H1 (cell line): Measurements from ENCODE around the gene IZUMO2. TPM values are rescaled to one million over a fixed set of nuclear protein-coding genes. Genes with fewer than 3 reads are reported as not detected.

Experiments
- CTCF ChIA-PET: fragments of 300-600 bp; sonication (Branson Sonifier 250); formaldehyde crosslinking; loops from one replicate; lab custom pipeline; 2021; ENCODE audit not compliant: partially characterized antibody; lab: Charles Lee
- POLR2A ChIA-PET: fragments of 300-600 bp; sonication (Branson Sonifier 250); formaldehyde crosslinking; loops from one replicate; lab custom pipeline; 2021; ENCODE audit warnings: inconsistent platforms; ENCODE audit not compliant: partially characterized antibody; lab: Charles Lee
- DNase-seq, 2 experiments: peaks; one replicate each; pipeline versions ENCODE4 v3.0.0 to v3.0.0-alpha.2; 2010 to 2022; ENCODE audit warnings: low spot score in 2 of 2, low read depth in 1 of 2, mixed read lengths in 1 of 2
- FAIRE-seq: peaks from 2 replicates; lab custom pipeline; 2011; peaks lifted over from hg19 to GRCh38; lab: Jason Lieb, UNC
- H2AFZ ChIP-seq: 2 replicates; pipeline ENCODE4 v1.8.1; 2012; ENCODE audit warnings: low read length, inconsistent platforms
- H2AK5ac ChIP-seq: 2 replicates; pipeline ENCODE4 v1.6.1; 2013; ENCODE audit warnings: low read depth, low read length
- H2BK120ac ChIP-seq: replicated peaks from 2 replicates; pipeline ENCODE3; 2013; ENCODE audit warnings: low read depth, low read length, inconsistent platforms
- H2BK12ac ChIP-seq: 2 replicates; pipeline ENCODE4 v1.6.1; 2013; ENCODE audit warnings: low read depth, low read length
- H2BK15ac ChIP-seq: 2 replicates; pipeline ENCODE4 v1.6.1; 2013; ENCODE audit warnings: low read length
- H2BK20ac ChIP-seq: 2 replicates; pipeline ENCODE4 v1.6.1; 2013; ENCODE audit warnings: low read length
- H2BK5ac ChIP-seq: 2 replicates; pipeline ENCODE4 v1.6.1; 2013; ENCODE audit warnings: low read depth, low read length
- H3K14ac ChIP-seq: 2 replicates; pipeline ENCODE4 v1.6.1; 2013; ENCODE audit warnings: inconsistent platforms; ENCODE audit not compliant: insufficient read length
- H3K18ac ChIP-seq: 2 replicates; pipeline ENCODE4 v1.6.1; 2013; ENCODE audit warnings: low read length; ENCODE audit errors: extremely low read depth
- H3K23ac ChIP-seq: 2 replicates; pipeline ENCODE4 v1.6.1; 2013; ENCODE audit warnings: inconsistent platforms; ENCODE audit not compliant: insufficient read length
- H3K23me2 ChIP-seq: 2 replicates; pipeline ENCODE4 v1.6.1; 2013; ENCODE audit warnings: low read depth, low read length
- H3K27ac ChIP-seq: 2 replicates; pipeline ENCODE4 v1.6.1; 2011; ENCODE audit warnings: low read depth, low read length, inconsistent platforms
- H3K27me3 ChIP-seq, 4 experiments: replicated peaks in 1 of 4; 1 replicate in 1 of 4; 2 replicates in 3 of 4; pipeline versions ENCODE4 v1.6.1 to v1.8.1; 2011 to 2013; ENCODE audit warnings: low read length in 3 of 4, mild to moderate bottlenecking in 3 of 4, inconsistent platforms in 2 of 4, mixed read lengths in 2 of 4, moderate library complexity in 1 of 4; ENCODE audit not compliant: control insufficient read depth in 3 of 4, insufficient read depth in 3 of 4; ENCODE audit errors: extremely low read depth in 1 of 4
- H3K36me3 ChIP-seq, 4 experiments: 2 replicates each; pipeline versions ENCODE4 v1.6.1 to v1.8.1; 2011 to 2013; ENCODE audit warnings: mild to moderate bottlenecking in 4 of 4, low read length in 3 of 4, moderate library complexity in 2 of 4, control low read depth in 1 of 4, inconsistent platforms in 1 of 4; ENCODE audit not compliant: insufficient read depth in 4 of 4, control insufficient read depth in 2 of 4
- H3K4ac ChIP-seq: replicated peaks from 2 replicates; pipeline ENCODE3; 2013; ENCODE audit warnings: low read length, low read depth, mixed read lengths, inconsistent platforms; ENCODE audit not compliant: insufficient read length
- H3K4me1 ChIP-seq, 4 experiments: replicated peaks in 1 of 4; 1 replicate in 1 of 4; 2 replicates in 3 of 4; pipeline versions ENCODE4 v1.6.1 to v1.8.1; 2011 to 2013; ENCODE audit warnings: low read length in 3 of 4, inconsistent platforms in 2 of 4, mixed read lengths in 1 of 4; ENCODE audit not compliant: insufficient read depth in 4 of 4, control insufficient read depth in 3 of 4
- H3K4me2 ChIP-seq, 2 experiments: 2 replicates each; pipeline versions ENCODE4 v1.6.1 to v1.8.1; 2011 to 2013; ENCODE audit warnings: low read depth in 2 of 2, low read length in 2 of 2, control low read depth in 1 of 2, inconsistent platforms in 1 of 2, mild to moderate bottlenecking in 1 of 2; ENCODE audit not compliant: insufficient read depth in 1 of 2
- H3K4me3 ChIP-seq, 4 experiments: fragments of 200-600, 300-600 bp in 1 of 4; sonication (generic), shearing (Covaris generic), sonication (Bioruptor Twin) in 1 of 4; 2 replicates each; pipeline versions ENCODE4 v1.5.1 to v1.8.1; 2011 to 2016; ENCODE audit warnings: low read length in 4 of 4, low read depth in 3 of 4, control low read depth in 2 of 4, inconsistent platforms in 2 of 4, mild to moderate bottlenecking in 2 of 4, mixed read lengths in 1 of 4, moderate library complexity in 1 of 4; ENCODE audit not compliant: insufficient read depth in 2 of 4; ENCODE audit errors: extremely low read depth in 1 of 4
- H3K56ac ChIP-seq: replicated peaks from 2 replicates; pipeline ENCODE3; 2013; ENCODE audit warnings: low read depth, mild to moderate bottlenecking, mixed read lengths, low read length, inconsistent platforms; ENCODE audit not compliant: insufficient read length
- H3K79me1 ChIP-seq: 2 replicates; pipeline ENCODE4 v1.6.1; 2013; ENCODE audit warnings: low read depth, low read length, control low read depth
- H3K79me2 ChIP-seq, 2 experiments: 2 replicates each; pipeline versions ENCODE4 v1.6.1 to v1.8.1; 2012 to 2013; ENCODE audit warnings: low read length in 2 of 2, mild to moderate bottlenecking in 2 of 2, inconsistent platforms in 1 of 2; ENCODE audit not compliant: insufficient read depth in 2 of 2, control insufficient read depth in 1 of 2
- H3K9ac ChIP-seq, 4 experiments: replicated peaks in 1 of 4; 1 replicate in 1 of 4; 2 replicates in 3 of 4; pipeline versions ENCODE4 v1.6.1 to v1.8.1; 2011 to 2013; ENCODE audit warnings: low read depth in 3 of 4, low read length in 3 of 4, control low read depth in 2 of 4, mild to moderate bottlenecking in 2 of 4, moderate library complexity in 2 of 4, inconsistent platforms in 1 of 4; ENCODE audit errors: extremely low read depth in 1 of 4
- H3K9me3 ChIP-seq, 2 experiments: 2 replicates each; pipeline versions ENCODE4 v1.6.1 to v1.8.1; 2012 to 2013; ENCODE audit warnings: mild to moderate bottlenecking in 2 of 2, moderate library complexity in 2 of 2, control low read depth in 1 of 2, inconsistent platforms in 1 of 2, low read depth in 1 of 2, low read length in 1 of 2, mixed read lengths in 1 of 2; ENCODE audit not compliant: insufficient read depth in 2 of 2
- H4K20me1 ChIP-seq, 2 experiments: replicated peaks in 1 of 2; 2 replicates each; pipeline versions ENCODE3 to v1.8.1; 2011 to 2013; ENCODE audit warnings: inconsistent platforms in 2 of 2, low read length in 2 of 2, mild to moderate bottlenecking in 1 of 2; ENCODE audit not compliant: insufficient read depth in 2 of 2, control insufficient read depth in 1 of 2
- H4K5ac ChIP-seq: 2 replicates; pipeline ENCODE4 v1.6.1; 2013; ENCODE audit warnings: low read length, low read depth, mixed read lengths, inconsistent platforms; ENCODE audit not compliant: insufficient read length
- H4K8ac ChIP-seq: 2 replicates; pipeline ENCODE4 v1.8.0; 2013; ENCODE audit warnings: mild to moderate bottlenecking, moderate library complexity, low read length, inconsistent platforms; ENCODE audit not compliant: insufficient read depth; ENCODE audit errors: extremely low read depth
- H4K91ac ChIP-seq: replicated peaks from 2 replicates; pipeline ENCODE3; 2013; ENCODE audit warnings: low read length, mixed read lengths, inconsistent platforms; ENCODE audit not compliant: insufficient read length
- BACH1 ChIP-seq: IDR thresholded peaks from 2 replicates; pipeline ENCODE4 v1.6.1; 2012; ENCODE audit warnings: low read length, improper control_type of control experiment
- CHD2 ChIP-seq: IDR thresholded peaks from 2 replicates; pipeline ENCODE4 v1.6.1; 2012; ENCODE audit warnings: low read length, improper control_type of control experiment
- EGR1 ChIP-seq: IDR thresholded peaks from 2 replicates; pipeline ENCODE4 v1.6.1; 2011; ENCODE audit warnings: low read depth, low read length, borderline replicate concordance
- FOSL1 ChIP-seq: IDR thresholded peaks from 2 replicates; pipeline ENCODE4 v1.6.1; 2011; ENCODE audit warnings: mild to moderate bottlenecking, low read depth, low read length, moderate library complexity; ENCODE audit not compliant: insufficient read depth
- SIRT6 ChIP-seq: IDR thresholded peaks from one replicate; pipeline ENCODE4 v1.7.1; 2012; ENCODE audit warnings: low read length, inconsistent platforms
- SP1 ChIP-seq: IDR thresholded peaks from 2 replicates; pipeline ENCODE4 v1.6.1; 2011; ENCODE audit warnings: low read depth, low read length
- SP4 ChIP-seq: IDR thresholded peaks from 2 replicates; pipeline ENCODE4 v1.6.1; 2012; ENCODE audit warnings: low read length, inconsistent platforms
- TAF1 ChIP-seq: IDR thresholded peaks from 2 replicates; pipeline ENCODE4 v1.6.1; 2011; ENCODE audit warnings: mild to moderate bottlenecking, low read depth, low read length
- TBP ChIP-seq: IDR thresholded peaks from 2 replicates; pipeline ENCODE4 v1.6.1; 2011; ENCODE audit warnings: low read depth, low read length, improper control_type of control experiment
- TEAD4 ChIP-seq: IDR thresholded peaks from 2 replicates; pipeline ENCODE4 v1.6.1; 2012; ENCODE audit warnings: low read depth, low read length, inconsistent platforms, mixed read lengths
- YY1 ChIP-seq: IDR thresholded peaks from 2 replicates; pipeline ENCODE4 v1.6.1; 2011; ENCODE audit warnings: low read depth, mild to moderate bottlenecking, low read length
- ZNF274 ChIP-seq: IDR thresholded peaks from 2 replicates; pipeline ENCODE4 v1.7.0; 2012; ENCODE audit warnings: low read length, borderline replicate concordance; ENCODE audit errors: extremely low read depth
- WGBS, 2 experiments: shearing (Covaris generic) in 1 of 2; methylation state at CpG; one replicate each; pipeline versions ENCODE4 v1.1.6 to v1.1.7; 2013 to 2015; ENCODE audit warnings: low lambda C conversion rate in 2 of 2, mixed read lengths in 2 of 2, inconsistent platforms in 1 of 2, low coverage in 1 of 2, missing lambda C conversion rate in 1 of 2; ENCODE audit not compliant: insufficient replicate concordance in 2 of 2, insufficient coverage in 1 of 2, insufficient read length in 1 of 2; ENCODE audit errors: extremely low coverage in 1 of 2, missing lambda C conversion rate in 1 of 2; 5-methylcytosine and 5-hydroxymethylcytosine counted together
- polyA plus RNA-seq, 7 experiments: library from polyadenylated mRNA; depleted of rRNA in 3 of 7; stranded (reverse) in 5 of 7; unstranded in 2 of 7; fragments of >200 nt in 5 of 7; fragments of 200-250 nt in 2 of 7; gene quantifications; 1 replicate in 5 of 7; 2 replicates in 1 of 7; 4 replicates in 1 of 7; pipeline versions ENCODE4 v1.2.1 to v1.2.3, GENCODE V29; 2011 to 2013; ENCODE audit warnings: missing spikeins in 2 of 7, mixed read lengths in 2 of 7
- total RNA-seq: library from RNA; stranded (reverse); fragmentation: NEBNext Ultra II Directional; extraction: Animal tissue kit (Norgen Biotek cat#: 25700); gene quantifications from 2 replicates; pipeline ENCODE4 v1.2.1, GENCODE V29; 2021
- TF ChIP-seq, protein P1 (sequence below): IDR thresholded peaks from 2 replicates; pipeline ENCODE4 v1.6.1; 2012; ENCODE audit warnings: inconsistent platforms

IZUMO2 gene
- total and polyA plus RNA-seq, 2 of the 8 experiments (the other 6 are each of a cell fraction or from before 2014, with no cell fraction given): 1.7 to 1.9 TPM

DNA sequence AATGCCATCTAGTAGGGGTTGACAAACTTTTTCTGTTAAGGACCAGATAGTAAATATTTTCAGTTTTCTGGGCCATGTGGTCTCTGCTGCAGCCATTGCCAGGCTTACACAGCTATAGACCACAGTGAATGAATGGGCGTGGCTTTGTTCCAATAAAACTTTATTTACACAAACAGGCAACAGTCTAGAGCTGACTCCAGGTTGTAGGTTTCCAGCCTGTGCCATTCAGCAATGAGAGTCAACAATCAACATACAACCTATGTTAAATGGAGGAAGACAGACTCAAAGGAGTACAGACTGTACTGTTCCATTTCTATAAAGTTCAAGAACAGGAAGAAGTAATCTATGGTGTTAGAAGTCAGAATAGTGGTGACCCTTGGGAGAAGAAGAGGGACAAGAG lies 15.2 kb upstream of the IZUMO2 start:
- POLR2A ChIA-PET: interaction anchor here (0.7 kb wide), 1 partner anchor 154 kb away, joined by 4 read pairs; no protein-coding TSS in a partner anchor
- no peak overlapping the region for H3K23ac ChIP-seq
- no peak overlapping the region for H2BK15ac ChIP-seq
- H3K56ac ChIP-seq: no peak overlapping the region
- no peak overlapping the region for H3K9ac ChIP-seq
- TF ChIP-seq ZNF274: no peak
- no peak for TF ChIP-seq SIRT6
- TF ChIP-seq BACH1: no peak
- TF ChIP-seq, protein P1, sequence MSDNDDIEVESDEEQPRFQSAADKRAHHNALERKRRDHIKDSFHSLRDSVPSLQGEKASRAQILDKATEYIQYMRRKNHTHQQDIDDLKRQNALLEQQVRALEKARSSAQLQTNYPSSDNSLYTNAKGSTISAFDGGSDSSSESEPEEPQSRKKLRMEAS: no peak
- no peak for TF ChIP-seq EGR1
- no peak for TF ChIP-seq YY1
- TF ChIP-seq TAF1: no peak
- no peak for TF ChIP-seq SP4
- TF ChIP-seq CHD2: no peak
- TF ChIP-seq SP1: no peak
- no peak for TF ChIP-seq TEAD4
- TF ChIP-seq FOSL1: no peak
- TF ChIP-seq TBP: no peak
- no peaks in the 10 kb centered on the region for H4K20me1 ChIP-seq
- H3K9me3 ChIP-seq: peaks cover 9 to 16% of the 10 kb centered on the region in 2 experiments; a peak in 3 of 4 replicates
- no peak overlapping the region for H2BK20ac ChIP-seq
- no peaks in the 10 kb centered on the region for H3K79me2 ChIP-seq
- H4K5ac ChIP-seq: no peak overlapping the region
- H2BK120ac ChIP-seq: no peak overlapping the region
- H3K18ac ChIP-seq: no peak overlapping the region
- H4K8ac ChIP-seq: no peak overlapping the region
- H3K4me1 ChIP-seq: no peaks in the 10 kb centered on the region
- H3K4me2 ChIP-seq: no peak overlapping the region
- WGBS, 2 experiments: 82% methylated on average over 1 of the region's 1 CpG; no CpG with 5 or more reads in 1 of the 2 experiments
- H3K27ac ChIP-seq: no peak overlapping the region
- H3K27me3 ChIP-seq: no peaks in the 10 kb centered on the region
- H3K4me3 ChIP-seq: no peak overlapping the region
- H2AK5ac ChIP-seq: no peak overlapping the region
- no peak overlapping the region for H2AFZ ChIP-seq
- H3K4ac ChIP-seq: no peak overlapping the region
- H2BK12ac ChIP-seq: no peak overlapping the region
- no peak overlapping the region for H2BK5ac ChIP-seq
- H4K91ac ChIP-seq: no peak overlapping the region
- no peaks in the 10 kb centered on the region for H3K79me1 ChIP-seq
- CTCF ChIA-PET: no interaction called here
- no peaks in the 10 kb centered on the region for H3K23me2 ChIP-seq
- no peaks in the 10 kb centered on the region for H3K36me3 ChIP-seq
- DNase-seq: no peak
- no peak overlapping the region for H3K14ac ChIP-seq
- no peak for FAIRE-seq
